Effector memory CD8-positive, alpha-beta T cell (primary cell): ENCODE results near the gene ABCB8.

Experiments used
- ATAC-seq: fragments of 150-1000 bp; cut with Tn5 transposase; replicated peaks from 2 replicates; pipeline ENCODE4 v1.10.0; 2021; ENCODE audit warnings: mild to moderate bottlenecking, moderate library complexity
- DNase-seq, 3 experiments: peaks; one replicate each; pipeline ENCODE4 v3.0.0; 2021
- H3K27ac Mint-ChIP-seq, 2 donors: one replicate each; pipeline ENCODE4 v1.8.0; 2022; ENCODE audit warnings: mild to moderate bottlenecking in 2 of 2, mixed read lengths in 2 of 2, moderate library complexity in 2 of 2
- H3K27me3 Mint-ChIP-seq, 2 donors: one replicate each; pipeline ENCODE4 v1.8.0; 2022; ENCODE audit warnings: mixed read lengths in 2 of 2
- H3K36me3 Mint-ChIP-seq: one replicate; pipeline ENCODE4 v1.8.0; 2022; ENCODE audit warnings: mild to moderate bottlenecking, moderate library complexity, mixed read lengths; ENCODE audit not compliant: insufficient read depth
- H3K4me1 Mint-ChIP-seq, 2 donors: one replicate each; pipeline ENCODE4 v1.8.0; 2022; ENCODE audit warnings: low read depth in 2 of 2, mixed read lengths in 2 of 2
- H3K4me3 Mint-ChIP-seq, 2 donors: one replicate each; pipeline ENCODE4 v1.8.0; 2022; ENCODE audit warnings: mild to moderate bottlenecking in 2 of 2, mixed read lengths in 2 of 2, moderate library complexity in 2 of 2
- H3K9me3 Mint-ChIP-seq, 2 donors: one replicate each; pipeline ENCODE4 v1.8.0; 2022; ENCODE audit warnings: mixed read lengths in 2 of 2

ABCB8 gene

GRCh38 chr7:151012031-151012692 is 16.1 kb upstream of the ABCB8 start:
- Mint-ChIP-seq H3K27ac (peak overlapping the region; percentile 97 to 98), H3K4me1 (peaks cover 54 to 56% of the 10 kb centered on the region in 2 donors), H3K36me3 (peaks cover 34% of the 10 kb centered on the region), H3K27me3 (no peaks in the 10 kb centered on the region), H3K9me3 (no peaks in the 10 kb centered on the region), H3K4me3 (peak overlapping the region; percentile 26 to 46)
- DNase-seq (no peak), ATAC-seq (no peak)

- ATAC-seq (no peak), DNase-seq (no peak)
- peaks cover 0 to 2% of the 10 kb centered on the region in 2 donors for H3K27me3 Mint-ChIP-seq
- peaks cover 34% of the 10 kb centered on the region for H3K36me3 Mint-ChIP-seq
- peak overlapping the region; percentile 26 to 46 for H3K4me3 Mint-ChIP-seq
- no peaks in the 10 kb centered on the region for H3K9me3 Mint-ChIP-seq
- H3K4me1 Mint-ChIP-seq = peaks cover 51 to 54% of the 10 kb centered on the region in 2 donors
- peak overlapping the region; percentile 97 to 98 for H3K27ac Mint-ChIP-seq
Observed at GRCh38 chr7:151012911-151013347, 15.3 kb upstream of the ABCB8 start.

DNA sequence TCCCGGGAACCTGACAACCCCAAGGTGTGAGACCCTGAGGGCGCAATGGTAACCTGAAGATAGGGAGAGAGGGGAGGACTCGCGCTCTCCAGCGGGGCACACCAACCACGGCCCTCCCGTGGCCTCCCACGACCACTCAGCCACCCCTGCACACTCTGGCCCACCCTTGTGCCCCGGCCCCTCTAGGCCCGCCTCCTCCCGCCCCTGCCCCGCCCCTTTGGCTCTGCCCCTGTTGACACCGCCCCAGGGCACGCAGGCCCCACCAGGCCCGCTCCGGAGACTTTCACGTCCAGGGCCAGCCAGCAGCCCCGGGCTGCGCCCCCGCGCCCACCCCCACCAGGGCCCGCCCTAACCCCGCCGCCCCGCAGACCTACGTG is 14.9 kb upstream of the ABCB8 start:
- peak overlapping the region; percentile 84 to 89 for H3K4me3 Mint-ChIP-seq
- ATAC-seq (no peak), DNase-seq (no peak)
- peaks cover 2 to 6% of the 10 kb centered on the region in 2 donors for H3K27me3 Mint-ChIP-seq
- H3K4me1 Mint-ChIP-seq = peaks cover 51 to 53% of the 10 kb centered on the region in 2 donors
- H3K9me3 Mint-ChIP-seq = no peaks in the 10 kb centered on the region
- peaks cover 38% of the 10 kb centered on the region for H3K36me3 Mint-ChIP-seq
- H3K27ac Mint-ChIP-seq = peak overlapping the region; percentile 97 to 98

DNA sequence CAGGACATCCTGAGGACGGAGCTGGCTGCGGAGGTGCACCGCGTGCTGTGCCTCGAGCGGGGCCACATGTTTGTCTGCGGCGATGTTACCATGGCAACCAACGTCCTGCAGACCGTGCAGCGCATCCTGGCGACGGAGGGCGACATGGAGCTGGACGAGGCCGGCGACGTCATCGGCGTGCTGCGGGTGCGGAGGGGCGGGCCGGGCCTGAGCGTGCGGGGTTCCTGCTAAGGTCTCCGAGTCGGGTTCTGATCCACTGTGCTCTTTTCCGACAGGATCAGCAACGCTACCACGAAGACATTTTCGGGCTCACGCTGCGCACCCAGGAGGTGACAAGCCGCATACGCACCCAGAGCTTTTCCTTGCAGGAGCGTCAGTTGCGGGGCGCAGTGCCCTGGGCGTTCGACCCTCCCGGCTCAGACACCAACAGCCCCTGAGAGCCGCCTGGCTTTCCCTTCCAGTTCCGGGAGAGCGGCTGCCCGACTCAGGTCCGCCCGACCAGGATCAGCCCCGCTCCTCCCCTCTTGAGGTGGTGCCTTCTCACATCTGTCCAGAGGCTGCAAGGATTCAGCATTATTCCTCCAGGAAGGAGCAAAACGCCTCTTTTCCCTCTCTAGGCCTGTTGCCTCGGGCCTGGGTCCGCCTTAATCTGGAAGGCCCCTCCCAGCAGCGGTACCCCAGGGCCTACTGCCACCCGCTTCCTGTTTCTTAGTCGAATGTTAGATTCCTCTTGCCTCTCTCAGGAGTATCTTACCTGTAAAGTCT is 14.3 kb upstream of the ABCB8 start:
- Mint-ChIP-seq H3K4me1 (peaks cover 50 to 52% of the 10 kb centered on the region in 2 donors), H3K27ac (peak overlapping the region; percentile 97 to 98), H3K36me3 (peaks cover 40% of the 10 kb centered on the region), H3K9me3 (no peaks in the 10 kb centered on the region), H3K27me3 (peaks cover 5 to 12% of the 10 kb centered on the region in 2 donors), H3K4me3 (peak overlapping the region; percentile 84 to 89)
- DNase-seq (peak; percentile 89 to 96 (median 95)), ATAC-seq (peak; percentile 75)

- no peaks in the 10 kb centered on the region for H3K9me3 Mint-ChIP-seq
- peak overlapping the region; percentile 84 to 89 for H3K4me3 Mint-ChIP-seq
- peaks cover 14 to 22% of the 10 kb centered on the region in 2 donors for H3K27me3 Mint-ChIP-seq
- H3K27ac Mint-ChIP-seq = peak overlapping the region; percentile 97 to 98
- ATAC-seq (no peak), DNase-seq (no peak)
- H3K4me1 Mint-ChIP-seq = peaks cover 55 to 57% of the 10 kb centered on the region in 2 donors
- H3K36me3 Mint-ChIP-seq = peaks cover 40% of the 10 kb centered on the region
Observed at GRCh38 chr7:151014950-151015349, 13.3 kb upstream of the ABCB8 start.

DNA sequence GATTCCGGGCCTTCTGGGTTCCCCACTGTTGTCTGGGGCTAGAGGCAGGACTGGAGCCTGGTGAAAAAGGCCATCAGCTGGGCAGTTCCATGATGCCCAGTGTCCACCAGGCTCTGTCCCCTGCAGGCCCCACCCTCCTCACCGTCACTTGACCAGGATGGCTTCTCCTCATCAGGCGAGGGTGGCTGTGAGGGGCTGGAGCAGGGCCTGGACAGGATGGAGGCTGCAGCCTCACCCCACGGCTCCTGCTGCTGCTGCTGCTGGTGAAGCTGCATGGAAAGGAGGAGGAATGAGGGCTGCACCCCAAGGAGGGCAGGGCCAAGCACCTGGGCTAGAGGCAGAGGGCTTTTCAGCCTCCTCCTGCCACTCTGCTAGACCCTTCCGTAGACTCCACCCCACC is 12.3 kb upstream of the ABCB8 start:
- peaks cover 37% of the 10 kb centered on the region for H3K36me3 Mint-ChIP-seq
- H3K4me1 Mint-ChIP-seq = peaks cover 46 to 49% of the 10 kb centered on the region in 2 donors
- H3K27me3 Mint-ChIP-seq = peaks cover 24 to 32% of the 10 kb centered on the region in 2 donors
- ATAC-seq = no peak
- DNase-seq = no peak
- H3K9me3 Mint-ChIP-seq = no peaks in the 10 kb centered on the region
- H3K4me3 Mint-ChIP-seq = no peak overlapping the region
- H3K27ac Mint-ChIP-seq = peak overlapping the region; percentile 97 to 98

DNA sequence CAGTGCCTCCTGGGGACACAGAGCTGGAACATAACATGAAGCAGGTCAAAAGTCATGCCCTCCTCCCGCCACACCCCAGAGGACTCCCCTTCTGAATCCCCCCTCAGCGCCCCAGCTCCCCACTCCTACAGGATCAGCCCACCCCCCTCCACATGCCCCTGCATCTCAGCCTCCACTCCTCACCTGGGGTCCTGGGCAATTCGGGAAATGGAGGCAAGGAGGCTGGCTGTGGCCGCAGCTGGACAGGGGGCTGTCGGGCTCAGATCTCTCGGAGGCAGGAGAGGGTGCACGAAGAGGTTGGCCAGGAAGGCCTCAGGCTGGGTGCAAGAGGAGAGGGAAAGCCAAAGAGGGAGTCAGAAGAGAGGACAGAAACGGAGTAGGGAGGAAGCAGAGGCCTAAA is 11.7 kb upstream of the ABCB8 start:
- Mint-ChIP-seq H3K36me3 (peaks cover 35% of the 10 kb centered on the region), H3K9me3 (no peaks in the 10 kb centered on the region), H3K4me1 (peaks cover 44 to 48% of the 10 kb centered on the region in 2 donors), H3K4me3 (no peak overlapping the region), H3K27ac (peak overlapping the region; percentile 61 to 77), H3K27me3 (peaks cover 29 to 38% of the 10 kb centered on the region in 2 donors)
- DNase-seq = no peak
- no peak for ATAC-seq

- DNase-seq (no peak), ATAC-seq (no peak)
- no peak overlapping the region for H3K4me3 Mint-ChIP-seq
- peak overlapping the region; percentile 61 to 77 for H3K27ac Mint-ChIP-seq
- peaks cover 31% of the 10 kb centered on the region for H3K36me3 Mint-ChIP-seq
- H3K27me3 Mint-ChIP-seq = peaks cover 33 to 42% of the 10 kb centered on the region in 2 donors
- peaks cover 39 to 44% of the 10 kb centered on the region in 2 donors for H3K4me1 Mint-ChIP-seq
- H3K9me3 Mint-ChIP-seq = no peaks in the 10 kb centered on the region
Observed at GRCh38 chr7:151016942-151017341, 11.3 kb upstream of the ABCB8 start.

- ATAC-seq (no peak), DNase-seq (no peak)
- Mint-ChIP-seq H3K4me3 (peak overlapping the region; percentile 85 to 86), H3K4me1 (peaks cover 34 to 40% of the 10 kb centered on the region in 2 donors), H3K36me3 (peaks cover 28% of the 10 kb centered on the region), H3K9me3 (no peaks in the 10 kb centered on the region), H3K27me3 (peaks cover 33 to 45% of the 10 kb centered on the region in 2 donors), H3K27ac (peak overlapping the region; percentile 86 to 89)
Observed at GRCh38 chr7:151017370-151017952, 10.8 kb upstream of the ABCB8 start.

DNA sequence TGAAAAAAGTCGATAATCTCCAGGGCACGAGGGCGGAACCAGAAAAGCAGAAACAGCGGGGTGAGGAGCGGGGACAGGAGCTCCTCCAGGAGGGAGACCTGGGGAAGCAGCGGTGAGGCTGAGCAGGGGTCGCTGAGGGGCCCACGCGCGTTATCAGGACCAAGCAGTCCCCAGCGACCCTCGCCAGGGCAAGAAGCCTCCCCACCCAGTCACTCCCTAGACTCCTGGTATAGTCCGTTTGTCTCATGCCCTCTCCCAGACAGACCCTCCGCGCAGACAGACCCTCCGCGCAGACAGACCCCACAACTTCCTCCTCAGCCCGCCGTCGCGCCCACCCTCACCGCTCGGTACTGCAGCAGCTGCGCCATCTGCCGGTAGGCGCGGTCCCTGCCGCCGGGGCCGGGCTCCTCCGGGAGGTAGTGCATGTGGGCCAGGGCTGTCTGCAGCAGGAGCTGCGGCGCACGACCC is 10.3 kb upstream of the ABCB8 start:
- Mint-ChIP-seq H3K27me3 (peaks cover 37 to 50% of the 10 kb centered on the region in 2 donors), H3K4me1 (peaks cover 30 to 37% of the 10 kb centered on the region in 2 donors)
- peak; percentile 46 for ATAC-seq

GRCh38 chr7:151018421-151019129 is 9.7 kb upstream of the ABCB8 start:
- Mint-ChIP-seq H3K4me3 (peak overlapping the region; percentile 85 to 86), H3K36me3 (peaks cover 26% of the 10 kb centered on the region), H3K9me3 (no peaks in the 10 kb centered on the region), H3K27ac (peak overlapping the region; percentile 86 to 89), H3K27me3 (peaks cover 40 to 56% of the 10 kb centered on the region in 2 donors), H3K4me1 (peaks cover 30 to 37% of the 10 kb centered on the region in 2 donors)
- ATAC-seq = peak; percentile 44
- peak; percentile 34 to 48 (median 37) for DNase-seq

More for the DNA sequence above, 10.3 kb upstream of the ABCB8 start:
- no peaks in the 10 kb centered on the region for H3K9me3 Mint-ChIP-seq
- H3K4me3 Mint-ChIP-seq = peak overlapping the region; percentile 85 to 86
- peak; percentile 77 to 83 (median 80) for DNase-seq
- peaks cover 28% of the 10 kb centered on the region for H3K36me3 Mint-ChIP-seq
- peak overlapping the region; percentile 86 to 89 for H3K27ac Mint-ChIP-seq

- H3K9me3 Mint-ChIP-seq = no peaks in the 10 kb centered on the region
- no peak for DNase-seq
- ATAC-seq = no peak
- H3K27ac Mint-ChIP-seq = no peak overlapping the region
- peaks cover 28 to 35% of the 10 kb centered on the region in 2 donors for H3K4me1 Mint-ChIP-seq
- peaks cover 40 to 57% of the 10 kb centered on the region in 2 donors for H3K27me3 Mint-ChIP-seq
- H3K4me3 Mint-ChIP-seq = peak overlapping the region; percentile 85 to 86
- peaks cover 21% of the 10 kb centered on the region for H3K36me3 Mint-ChIP-seq
Observed at GRCh38 chr7:151019130-151019447, 9.2 kb upstream of the ABCB8 start.

DNA sequence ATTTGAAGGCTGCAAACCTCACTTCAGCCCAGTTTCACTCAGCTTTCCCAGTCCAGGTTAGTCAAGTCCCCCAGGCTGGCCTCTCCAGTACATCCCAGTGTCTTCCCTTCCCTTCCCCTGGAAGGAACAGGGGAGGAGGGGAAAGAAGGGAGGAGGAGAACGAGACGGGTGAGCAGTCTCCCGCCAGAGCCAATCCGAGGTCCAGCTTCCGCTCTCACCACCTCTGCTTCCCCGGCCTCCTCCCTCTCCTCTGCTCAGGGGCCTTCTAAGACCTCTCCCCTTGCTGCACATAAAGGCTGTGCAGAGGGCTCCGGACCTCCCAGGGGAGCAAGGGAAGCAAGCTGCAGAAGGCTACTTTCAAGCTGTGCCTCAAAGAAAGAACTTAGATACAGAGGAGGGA is 8.0 kb upstream of the ABCB8 start:
- DNase-seq (no peak), ATAC-seq (no peak)
- Mint-ChIP-seq H3K9me3 (no peaks in the 10 kb centered on the region), H3K27ac (no peak overlapping the region), H3K4me3 (peak overlapping the region in 1 of 2 donors; percentile 86), H3K4me1 (peaks cover 21 to 25% of the 10 kb centered on the region in 2 donors), H3K36me3 (peaks cover 10% of the 10 kb centered on the region), H3K27me3 (peaks cover 40 to 57% of the 10 kb centered on the region in 2 donors)
